Measurements from ENCODE around the gene ZNF668. TPM values are rescaled to one million over a fixed set of nuclear protein-coding genes. Genes with fewer than 3 reads are reported as not detected.

Gene ZNF668
- total and polyA plus RNA-seq, 2 of the 13 experiments (the other 11 are each of a cell fraction or from before 2014, with no cell fraction given) = 3.8 to 9.8 TPM

DNA sequence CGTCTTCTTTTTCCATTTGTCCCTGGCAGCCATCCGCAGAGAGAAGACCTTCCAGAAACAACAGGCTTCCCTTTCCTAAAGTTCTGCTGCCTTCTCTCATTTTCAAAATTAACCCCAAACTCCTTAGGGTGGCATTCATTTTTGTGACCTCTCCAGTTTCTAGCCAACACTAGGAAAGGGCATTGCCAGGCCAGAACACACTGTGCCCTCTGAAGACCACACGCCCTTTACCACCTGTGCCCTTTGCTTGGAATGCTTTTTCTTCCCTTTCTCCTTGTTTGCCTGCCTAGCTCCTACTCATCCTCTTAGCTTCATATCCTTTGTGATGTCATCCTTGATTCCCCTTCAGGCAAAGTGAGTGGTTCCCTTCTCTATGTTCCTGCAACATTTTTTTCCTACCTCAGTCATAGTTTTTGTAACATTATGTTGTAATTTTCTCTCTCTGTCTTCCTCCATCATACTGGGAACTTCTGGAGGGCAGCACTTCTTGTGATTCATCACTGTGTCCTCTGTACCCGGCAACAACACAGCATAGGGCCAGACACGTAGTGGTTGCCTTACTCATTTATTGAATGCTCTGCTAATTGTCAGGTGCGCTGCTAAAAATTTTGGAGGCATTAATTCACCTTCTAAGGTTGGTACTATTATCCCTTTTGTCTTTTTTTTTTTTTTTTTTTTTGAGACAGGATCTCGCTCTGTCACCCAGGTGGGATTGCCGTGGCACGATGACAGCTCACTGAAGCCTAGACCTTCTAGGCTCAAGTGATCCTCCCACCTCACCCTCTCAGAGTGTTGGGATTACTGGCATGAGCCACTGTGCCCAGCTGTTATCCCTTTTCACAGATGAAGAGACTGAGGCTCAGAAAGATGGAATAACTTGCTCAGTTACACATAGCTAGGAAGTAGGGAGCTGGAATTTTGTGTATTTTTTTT is 44.4 kb upstream of the ZNF668 start (continued):
- TF ChIP-seq, protein P1, sequence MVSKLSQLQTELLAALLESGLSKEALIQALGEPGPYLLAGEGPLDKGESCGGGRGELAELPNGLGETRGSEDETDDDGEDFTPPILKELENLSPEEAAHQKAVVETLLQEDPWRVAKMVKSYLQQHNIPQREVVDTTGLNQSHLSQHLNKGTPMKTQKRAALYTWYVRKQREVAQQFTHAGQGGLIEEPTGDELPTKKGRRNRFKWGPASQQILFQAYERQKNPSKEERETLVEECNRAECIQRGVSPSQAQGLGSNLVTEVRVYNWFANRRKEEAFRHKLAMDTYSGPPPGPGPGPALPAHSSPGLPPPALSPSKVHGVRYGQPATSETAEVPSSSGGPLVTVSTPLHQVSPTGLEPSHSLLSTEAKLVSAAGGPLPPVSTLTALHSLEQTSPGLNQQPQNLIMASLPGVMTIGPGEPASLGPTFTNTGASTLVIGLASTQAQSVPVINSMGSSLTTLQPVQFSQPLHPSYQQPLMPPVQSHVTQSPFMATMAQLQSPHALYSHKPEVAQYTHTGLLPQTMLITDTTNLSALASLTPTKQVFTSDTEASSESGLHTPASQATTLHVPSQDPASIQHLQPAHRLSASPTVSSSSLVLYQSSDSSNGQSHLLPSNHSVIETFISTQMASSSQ (IDR thresholded peaks at IDR 0.05; ENCODE audit: low read depth) = no peak
- TF ChIP-seq, protein P1 (CRISPR knock-in tag; IDR thresholded peaks at IDR 0.05; ENCODE audit: borderline replicate concordance) = no peak
- TF ChIP-seq, protein P2, sequence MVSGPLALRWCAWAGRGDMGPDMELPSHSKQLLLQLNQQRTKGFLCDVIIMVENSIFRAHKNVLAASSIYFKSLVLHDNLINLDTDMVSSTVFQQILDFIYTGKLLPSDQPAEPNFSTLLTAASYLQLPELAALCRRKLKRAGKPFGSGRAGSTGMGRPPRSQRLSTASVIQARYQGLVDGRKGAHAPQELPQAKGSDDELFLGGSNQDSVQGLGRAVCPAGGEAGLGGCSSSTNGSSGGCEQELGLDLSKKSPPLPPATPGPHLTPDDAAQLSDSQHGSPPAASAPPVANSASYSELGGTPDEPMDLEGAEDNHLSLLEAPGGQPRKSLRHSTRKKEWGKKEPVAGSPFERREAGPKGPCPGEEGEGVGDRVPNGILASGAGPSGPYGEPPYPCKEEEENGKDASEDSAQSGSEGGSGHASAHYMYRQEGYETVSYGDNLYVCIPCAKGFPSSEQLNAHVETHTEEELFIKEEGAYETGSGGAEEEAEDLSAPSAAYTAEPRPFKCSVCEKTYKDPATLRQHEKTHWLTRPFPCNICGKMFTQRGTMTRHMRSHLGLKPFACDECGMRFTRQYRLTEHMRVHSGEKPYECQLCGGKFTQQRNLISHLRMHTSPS (CRISPR knock-in tag; IDR thresholded peaks at IDR 0.05; ENCODE audit: low read depth) = no peak
- TF ChIP-seq ZKSCAN8 (CRISPR knock-in tag; IDR thresholded peaks at IDR 0.05; ENCODE audit: borderline replicate concordance) (no peak), MED1 (CRISPR knock-in tag; IDR thresholded peaks at IDR 0.05) (0 out of 2 replicates have a peak, but pooled peaks have one; percentile 2), ZSCAN22 (CRISPR knock-in tag; IDR thresholded peaks at IDR 0.05) (0 out of 2 replicates have a peak, but pooled peaks have one; percentile 15), ZSCAN25 (CRISPR knock-in tag; IDR thresholded peaks at IDR 0.05) (0 out of 2 replicates have a peak, but pooled peaks have one; percentile 14), CBX2 (IDR thresholded peaks at IDR 0.05; ENCODE audit: low read depth, low read length) (no peak), CBX2 (CRISPR knock-in tag; IDR thresholded peaks at IDR 0.05; ENCODE audit: low read depth) (no peak), ETV5 (CRISPR knock-in tag; IDR thresholded peaks at IDR 0.05; ENCODE audit: borderline replicate concordance) (no peak), MZF1 (CRISPR knock-in tag; IDR thresholded peaks at IDR 0.05; ENCODE audit: borderline replicate concordance) (no peak), PAX8 (CRISPR knock-in tag; IDR thresholded peaks at IDR 0.05; ENCODE audit: borderline replicate concordance) (no peak), ZNF17 (CRISPR knock-in tag; IDR thresholded peaks at IDR 0.05) (no peak), MAFK (conservative IDR thresholded peaks at IDR 0.05 in 1 of 2, IDR thresholded peaks at IDR 0.05 in 1 of 2; ENCODE audit: low read length in 2 of 2) (no peak), ZNF564 (CRISPR knock-in tag; IDR thresholded peaks at IDR 0.05) (no peak)
- TF ChIP-seq, protein P3, sequence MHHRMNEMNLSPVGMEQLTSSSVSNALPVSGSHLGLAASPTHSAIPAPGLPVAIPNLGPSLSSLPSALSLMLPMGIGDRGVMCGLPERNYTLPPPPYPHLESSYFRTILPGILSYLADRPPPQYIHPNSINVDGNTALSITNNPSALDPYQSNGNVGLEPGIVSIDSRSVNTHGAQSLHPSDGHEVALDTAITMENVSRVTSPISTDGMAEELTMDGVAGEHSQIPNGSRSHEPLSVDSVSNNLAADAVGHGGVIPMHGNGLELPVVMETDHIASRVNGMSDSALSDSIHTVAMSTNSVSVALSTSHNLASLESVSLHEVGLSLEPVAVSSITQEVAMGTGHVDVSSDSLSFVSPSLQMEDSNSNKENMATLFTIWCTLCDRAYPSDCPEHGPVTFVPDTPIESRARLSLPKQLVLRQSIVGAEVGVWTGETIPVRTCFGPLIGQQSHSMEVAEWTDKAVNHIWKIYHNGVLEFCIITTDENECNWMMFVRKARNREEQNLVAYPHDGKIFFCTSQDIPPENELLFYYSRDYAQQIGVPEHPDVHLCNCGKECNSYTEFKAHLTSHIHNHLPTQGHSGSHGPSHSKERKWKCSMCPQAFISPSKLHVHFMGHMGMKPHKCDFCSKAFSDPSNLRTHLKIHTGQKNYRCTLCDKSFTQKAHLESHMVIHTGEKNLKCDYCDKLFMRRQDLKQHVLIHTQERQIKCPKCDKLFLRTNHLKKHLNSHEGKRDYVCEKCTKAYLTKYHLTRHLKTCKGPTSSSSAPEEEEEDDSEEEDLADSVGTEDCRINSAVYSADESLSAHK (CRISPR knock-in tag; IDR thresholded peaks at IDR 0.05; ENCODE audit: borderline replicate concordance) = no peak
- TF ChIP-seq, protein P4, sequence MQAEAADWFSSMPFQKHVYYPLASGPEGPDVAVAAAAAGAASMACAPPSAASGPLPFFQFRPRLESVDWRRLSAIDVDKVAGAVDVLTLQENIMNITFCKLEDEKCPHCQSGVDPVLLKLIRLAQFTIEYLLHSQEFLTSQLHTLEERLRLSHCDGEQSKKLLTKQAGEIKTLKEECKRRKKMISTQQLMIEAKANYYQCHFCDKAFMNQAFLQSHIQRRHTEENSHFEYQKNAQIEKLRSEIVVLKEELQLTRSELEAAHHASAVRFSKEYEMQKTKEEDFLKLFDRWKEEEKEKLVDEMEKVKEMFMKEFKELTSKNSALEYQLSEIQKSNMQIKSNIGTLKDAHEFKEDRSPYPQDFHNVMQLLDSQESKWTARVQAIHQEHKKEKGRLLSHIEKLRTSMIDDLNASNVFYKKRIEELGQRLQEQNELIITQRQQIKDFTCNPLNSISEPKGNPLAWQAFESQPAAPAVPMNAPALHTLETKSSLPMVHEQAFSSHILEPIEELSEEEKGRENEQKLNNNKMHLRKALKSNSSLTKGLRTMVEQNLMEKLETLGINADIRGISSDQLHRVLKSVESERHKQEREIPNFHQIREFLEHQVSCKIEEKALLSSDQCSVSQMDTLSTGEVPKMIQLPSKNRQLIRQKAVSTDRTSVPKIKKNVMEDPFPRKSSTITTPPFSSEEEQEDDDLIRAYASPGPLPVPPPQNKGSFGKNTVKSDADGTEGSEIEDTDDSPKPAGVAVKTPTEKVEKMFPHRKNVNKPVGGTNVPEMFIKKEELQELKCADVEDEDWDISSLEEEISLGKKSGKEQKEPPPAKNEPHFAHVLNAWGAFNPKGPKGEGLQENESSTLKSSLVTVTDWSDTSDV (CRISPR knock-in tag; IDR thresholded peaks at IDR 0.05) = 0 out of 2 replicates have a peak, but pooled peaks have one; percentile 1

Data from HepG2 (cell line).